B cell (primary cell): Measurements from ENCODE around the gene B4GALT4. TPM values are rescaled to one million over a fixed set of nuclear protein-coding genes. Genes with fewer than 3 reads are reported as not detected.

Experiments
- ATAC-seq: fragments of 200-7000 bp; cut with Tn5 transposase; one replicate; pipeline ENCODE4 v1.10.0; 2021; ENCODE audit warnings: low read depth, mild to moderate bottlenecking, moderate number of reproducible peaks, moderate library complexity
- CTCF ChIA-PET: fragments of 350-600 bp; sonication (Branson Sonifier 250); formaldehyde crosslinking; loops from one replicate; lab custom pipeline; 2021; ENCODE audit warnings: antibody characterized with exemption, inconsistent platforms; lab: Charles Lee
- POLR2A ChIA-PET: fragments of 350-600 bp; sonication (Branson Sonifier 250); formaldehyde crosslinking; loops from one replicate; lab custom pipeline; 2021; ENCODE audit warnings: antibody characterized with exemption; lab: Charles Lee
- DNase-seq: peaks from one replicate; pipeline ENCODE4 v3.0.0; 2013
- H2AFZ ChIP-seq: 2 replicates; pipeline ENCODE4 v1.6.1; 2012; ENCODE audit warnings: mild to moderate bottlenecking, low read depth, low read length; ENCODE audit not compliant: insufficient read depth, poor library complexity, severe bottlenecking
- H3K27ac ChIP-seq, 2 donors: 1 replicate in 1 of 2; 2 replicates in 1 of 2; pipeline ENCODE4 v1.5.1; 2012 to 2013; ENCODE audit warnings: low read length in 2 of 2, mild to moderate bottlenecking in 2 of 2, moderate library complexity in 1 of 2
- H3K27me3 ChIP-seq, 4 experiments: fragments of 200-600 bp in 1 of 4; sonication (generic) in 1 of 4; replicated peaks in 1 of 4; 1 replicate in 2 of 4; 2 replicates in 2 of 4; pipeline versions ENCODE4 v1.6.1 to v1.7.0; 2013 to 2016; ENCODE audit warnings: low read length in 3 of 4, mild to moderate bottlenecking in 2 of 4, mixed read lengths in 1 of 4, moderate library complexity in 1 of 4; ENCODE audit not compliant: insufficient read depth in 4 of 4, control insufficient read depth in 3 of 4; ENCODE audit errors: control extremely low read depth in 1 of 4
- H3K36me3 ChIP-seq, 2 experiments: replicated peaks in 1 of 2; 1 replicate in 1 of 2; 2 replicates in 1 of 2; pipeline versions ENCODE4 v1.6.1 to v1.7.1; 2013; ENCODE audit warnings: low read length in 1 of 2; ENCODE audit not compliant: insufficient read depth in 2 of 2, control insufficient read depth in 1 of 2; ENCODE audit errors: control extremely low read depth in 1 of 2, extremely low read depth in 1 of 2
- H3K4me1 ChIP-seq, 2 donors: fragments of 200-600 bp in 1 of 2; sonication (generic) in 1 of 2; 1 replicate in 1 of 2; 2 replicates in 1 of 2; pipeline versions ENCODE4 v1.5.1 to v1.6.1; 2013 to 2017; ENCODE audit warnings: low read length in 2 of 2; ENCODE audit not compliant: control insufficient read depth in 2 of 2, insufficient read depth in 2 of 2
- H3K4me2 ChIP-seq: replicated peaks from 2 replicates; pipeline ENCODE3; 2012; ENCODE audit warnings: mild to moderate bottlenecking, low read depth, low read length; ENCODE audit not compliant: poor library complexity, severe bottlenecking
- H3K4me3 ChIP-seq, 5 experiments: fragments of 200-600 bp in 1 of 5; sonication (generic) in 1 of 5; 1 replicate in 3 of 5; 2 replicates in 2 of 5; pipeline versions ENCODE4 v1.5.1 to v1.7.0; 2011 to 2016; ENCODE audit warnings: low read length in 4 of 5, mild to moderate bottlenecking in 4 of 5, low read depth in 2 of 5, control low read depth in 1 of 5, moderate library complexity in 1 of 5; ENCODE audit not compliant: insufficient read depth in 1 of 5; ENCODE audit errors: control extremely low read depth in 1 of 5, extremely low read depth in 1 of 5
- H3K79me2 ChIP-seq: fragments of 200-600 bp; sonication (generic); one replicate; pipeline ENCODE4 v1.6.0; 2016; ENCODE audit warnings: low read length; ENCODE audit not compliant: control insufficient read depth, insufficient read depth
- H3K9ac ChIP-seq: fragments of 200-600 bp; sonication (generic); 2 replicates; pipeline ENCODE4 v1.6.1; 2017; ENCODE audit warnings: mild to moderate bottlenecking, low read length, moderate library complexity
- H3K9me3 ChIP-seq, 3 donors: one replicate each; pipeline versions ENCODE4 v1.6.1 to v1.7.1; 2013; ENCODE audit warnings: low read length in 2 of 3; ENCODE audit not compliant: control insufficient read depth in 2 of 3, insufficient read depth in 1 of 3; ENCODE audit errors: control extremely low read depth in 1 of 3
- H4K20me1 ChIP-seq: 2 replicates; pipeline ENCODE4 v1.6.0; 2012; ENCODE audit warnings: mild to moderate bottlenecking, low read length; ENCODE audit not compliant: insufficient read depth, control insufficient read depth, poor library complexity, severe bottlenecking
- H3K27ac Mint-ChIP-seq: one replicate; pipeline ENCODE4 v1.8.0; 2021; ENCODE audit warnings: mixed read lengths
- H3K27me3 Mint-ChIP-seq: one replicate; pipeline ENCODE4 v1.8.0; 2021; ENCODE audit warnings: mixed read lengths
- H3K4me1 Mint-ChIP-seq: one replicate; pipeline ENCODE4 v1.8.0; 2021; ENCODE audit warnings: mixed read lengths
- H3K4me3 Mint-ChIP-seq: one replicate; pipeline ENCODE4 v1.8.0; 2021; ENCODE audit warnings: mixed read lengths
- H3K9me3 Mint-ChIP-seq: one replicate; pipeline ENCODE4 v1.8.0; 2022; ENCODE audit warnings: mixed read lengths; ENCODE audit not compliant: insufficient read depth
- CTCF ChIP-seq: fragments of 200-600 bp; IDR thresholded peaks from one replicate; pipeline ENCODE4 v1.8.0; 2022; ENCODE audit warnings: antibody characterized with exemption, mild to moderate bottlenecking
- EZH2 ChIP-seq: IDR thresholded peaks from 2 replicates; pipeline ENCODE4 v1.6.1; 2012; ENCODE audit warnings: borderline replicate concordance, low read depth, mild to moderate bottlenecking, moderate library complexity, low read length; ENCODE audit not compliant: insufficient read depth, poor library complexity, severe bottlenecking
- WGBS: methylation state at CpG from one replicate; pipeline ENCODE4 v1.1.5; 2013; ENCODE audit warnings: missing lambda C conversion rate; ENCODE audit not compliant: insufficient coverage; 5-methylcytosine and 5-hydroxymethylcytosine counted together
- intact Hi-C: fragments of 100-400 bp; cut with micrococcal nuclease; formaldehyde crosslinking; loops from one replicate; pipeline ENCODE4 v1.10.0; 2022
- polyA plus RNA-seq: library from polyadenylated mRNA; depleted of rRNA; stranded (reverse); fragments of >200 nt; gene quantifications from 2 replicates; pipeline ENCODE4 v1.2.3, GENCODE V29; 2012
- total RNA-seq, 2 donors: library from RNA; stranded (reverse); fragments of 120-200 nt in 1 of 2; gene quantifications; 1 replicate in 1 of 2; 2 replicates in 1 of 2; pipeline versions ENCODE4 v1.2.3 to v1.2.4, GENCODE V29; 2013 to 2022

B4GALT4 gene
- total and polyA plus RNA-seq, 2 donors (not counting 1 experiment from before 2014, with no cell fraction given), result 7.1 to 21.9 TPM

- TF ChIP-seq EZH2, result no peak
- TF ChIP-seq CTCF, result no peak
- no peaks in the 10 kb centered on the region for H3K9me3 Mint-ChIP-seq
- no CpG with 5 or more reads among the region's 1 CpG for WGBS
- H3K36me3 ChIP-seq, result peaks cover 2 to 35% of the 10 kb centered on the region in 2 experiments
- POLR2A ChIA-PET, result no interaction called here
- no peak overlapping the region for H3K9ac ChIP-seq
- H3K79me2 ChIP-seq, result peaks cover 29% of the 10 kb centered on the region
- no peak overlapping the region for H3K4me3 ChIP-seq
- H3K4me1 Mint-ChIP-seq, result peaks cover 22% of the 10 kb centered on the region
- H2AFZ ChIP-seq, result no peak overlapping the region
- ATAC-seq, result no peak
- DNase-seq, result no peak
- H4K20me1 ChIP-seq, result no peaks in the 10 kb centered on the region
- intact Hi-C loops, result no loop called here
- H3K27ac ChIP-seq, result no peak overlapping the region
- CTCF ChIA-PET, result no interaction called here
- H3K9me3 ChIP-seq, result no peaks in the 10 kb centered on the region
- H3K27ac Mint-ChIP-seq, result no peak overlapping the region
- no peaks in the 10 kb centered on the region for H3K27me3 ChIP-seq
- no peaks in the 10 kb centered on the region for H3K27me3 Mint-ChIP-seq
- H3K4me3 Mint-ChIP-seq, result no peak overlapping the region
- H3K4me2 ChIP-seq, result no peak overlapping the region
- peaks cover 24 to 25% of the 10 kb centered on the region in 2 donors for H3K4me1 ChIP-seq
Observed at GRCh38 chr3:119235151-119235550, 5.5 kb downstream of the B4GALT4 start.

DNA sequence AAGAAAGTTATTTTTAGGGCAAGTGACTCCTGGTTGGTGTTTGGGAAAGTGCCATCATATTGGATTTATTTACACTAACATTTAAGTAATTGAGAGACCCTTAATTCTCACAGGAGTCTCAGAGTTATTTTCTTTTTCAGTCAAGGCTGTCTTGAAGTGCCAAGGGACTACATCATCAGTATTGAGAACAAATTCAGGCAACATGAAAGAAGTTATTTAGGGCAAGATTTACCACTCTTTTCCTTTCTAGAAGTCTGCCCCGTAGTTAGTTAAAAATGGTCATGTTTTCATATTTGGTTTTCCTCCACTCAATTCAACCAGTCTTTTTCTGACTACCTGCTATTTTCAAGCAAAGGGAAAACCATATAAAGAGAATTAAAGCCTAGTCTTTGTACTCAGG, 6.1 kb downstream of the B4GALT4 start:
- H3K4me2 ChIP-seq, result no peak overlapping the region
- intact Hi-C loops, result no loop called here
- H4K20me1 ChIP-seq, result no peaks in the 10 kb centered on the region
- no peaks in the 10 kb centered on the region for H3K27me3 ChIP-seq
- no CpG with 5 or more reads among the region's 1 CpG for WGBS
- Mint-ChIP-seq H3K27ac (no peak overlapping the region), H3K4me1 (peaks cover 16% of the 10 kb centered on the region), H3K4me3 (no peak overlapping the region), H3K9me3 (no peaks in the 10 kb centered on the region), H3K27me3 (no peaks in the 10 kb centered on the region)
- TF ChIP-seq EZH2, result no peak
- no peak for TF ChIP-seq CTCF
- DNase-seq (no peak), ATAC-seq (no peak)
- H3K9ac ChIP-seq, result no peak overlapping the region
- ChIA-PET CTCF (no interaction called here), POLR2A (no interaction called here)
- no peak overlapping the region for H3K27ac ChIP-seq
- H3K36me3 ChIP-seq, result peaks cover 2 to 40% of the 10 kb centered on the region in 2 experiments
- H3K9me3 ChIP-seq, result no peaks in the 10 kb centered on the region
- H3K79me2 ChIP-seq, result peaks cover 25% of the 10 kb centered on the region
- H3K4me3 ChIP-seq, result no peak overlapping the region
- H3K4me1 ChIP-seq, result peaks cover 18 to 20% of the 10 kb centered on the region in 2 donors
- H2AFZ ChIP-seq, result no peak overlapping the region
